B cell (primary cell): ENCODE measurements around the gene PNPLA6. TPM values are rescaled to one million over a fixed set of nuclear protein-coding genes. Genes with fewer than 3 reads are reported as not detected.

ENCODE experiments used
- ATAC-seq: fragments of 200-7000 bp; cut with Tn5 transposase; one replicate; pipeline ENCODE4 v1.10.0; 2021; ENCODE audit warnings: low read depth, mild to moderate bottlenecking, moderate number of reproducible peaks, moderate library complexity
- CTCF ChIA-PET: fragments of 350-600 bp; sonication (Branson Sonifier 250); formaldehyde crosslinking; loops from one replicate; lab custom pipeline; 2021; ENCODE audit warnings: antibody characterized with exemption, inconsistent platforms; lab: Charles Lee
- POLR2A ChIA-PET: fragments of 350-600 bp; sonication (Branson Sonifier 250); formaldehyde crosslinking; loops from one replicate; lab custom pipeline; 2021; ENCODE audit warnings: antibody characterized with exemption; lab: Charles Lee
- DNase-seq: peaks from one replicate; pipeline ENCODE4 v3.0.0; 2013
- H2AFZ ChIP-seq: 2 replicates; pipeline ENCODE4 v1.6.1; 2012; ENCODE audit warnings: mild to moderate bottlenecking, low read depth, low read length; ENCODE audit not compliant: insufficient read depth, poor library complexity, severe bottlenecking
- H3K27ac ChIP-seq, 2 donors: 1 replicate in 1 of 2; 2 replicates in 1 of 2; pipeline ENCODE4 v1.5.1; 2012 to 2013; ENCODE audit warnings: low read length in 2 of 2, mild to moderate bottlenecking in 2 of 2, moderate library complexity in 1 of 2
- H3K27me3 ChIP-seq, 4 experiments: fragments of 200-600 bp in 1 of 4; sonication (generic) in 1 of 4; replicated peaks in 1 of 4; 1 replicate in 2 of 4; 2 replicates in 2 of 4; pipeline versions ENCODE4 v1.6.1 to v1.7.0; 2013 to 2016; ENCODE audit warnings: low read length in 3 of 4, mild to moderate bottlenecking in 2 of 4, mixed read lengths in 1 of 4, moderate library complexity in 1 of 4; ENCODE audit not compliant: insufficient read depth in 4 of 4, control insufficient read depth in 3 of 4; ENCODE audit errors: control extremely low read depth in 1 of 4
- H3K36me3 ChIP-seq, 2 experiments: replicated peaks in 1 of 2; 1 replicate in 1 of 2; 2 replicates in 1 of 2; pipeline versions ENCODE4 v1.6.1 to v1.7.1; 2013; ENCODE audit warnings: low read length in 1 of 2; ENCODE audit not compliant: insufficient read depth in 2 of 2, control insufficient read depth in 1 of 2; ENCODE audit errors: control extremely low read depth in 1 of 2, extremely low read depth in 1 of 2
- H3K4me1 ChIP-seq, 2 donors: fragments of 200-600 bp in 1 of 2; sonication (generic) in 1 of 2; 1 replicate in 1 of 2; 2 replicates in 1 of 2; pipeline versions ENCODE4 v1.5.1 to v1.6.1; 2013 to 2017; ENCODE audit warnings: low read length in 2 of 2; ENCODE audit not compliant: control insufficient read depth in 2 of 2, insufficient read depth in 2 of 2
- H3K4me2 ChIP-seq: replicated peaks from 2 replicates; pipeline ENCODE3; 2012; ENCODE audit warnings: mild to moderate bottlenecking, low read depth, low read length; ENCODE audit not compliant: poor library complexity, severe bottlenecking
- H3K4me3 ChIP-seq, 5 experiments: fragments of 200-600 bp in 1 of 5; sonication (generic) in 1 of 5; 1 replicate in 3 of 5; 2 replicates in 2 of 5; pipeline versions ENCODE4 v1.5.1 to v1.7.0; 2011 to 2016; ENCODE audit warnings: low read length in 4 of 5, mild to moderate bottlenecking in 4 of 5, low read depth in 2 of 5, control low read depth in 1 of 5, moderate library complexity in 1 of 5; ENCODE audit not compliant: insufficient read depth in 1 of 5; ENCODE audit errors: control extremely low read depth in 1 of 5, extremely low read depth in 1 of 5
- H3K79me2 ChIP-seq: fragments of 200-600 bp; sonication (generic); one replicate; pipeline ENCODE4 v1.6.0; 2016; ENCODE audit warnings: low read length; ENCODE audit not compliant: control insufficient read depth, insufficient read depth
- H3K9ac ChIP-seq: fragments of 200-600 bp; sonication (generic); 2 replicates; pipeline ENCODE4 v1.6.1; 2017; ENCODE audit warnings: mild to moderate bottlenecking, low read length, moderate library complexity
- H3K9me3 ChIP-seq, 3 donors: one replicate each; pipeline versions ENCODE4 v1.6.1 to v1.7.1; 2013; ENCODE audit warnings: low read length in 2 of 3; ENCODE audit not compliant: control insufficient read depth in 2 of 3, insufficient read depth in 1 of 3; ENCODE audit errors: control extremely low read depth in 1 of 3
- H4K20me1 ChIP-seq: 2 replicates; pipeline ENCODE4 v1.6.0; 2012; ENCODE audit warnings: mild to moderate bottlenecking, low read length; ENCODE audit not compliant: insufficient read depth, control insufficient read depth, poor library complexity, severe bottlenecking
- H3K27ac Mint-ChIP-seq: one replicate; pipeline ENCODE4 v1.8.0; 2021; ENCODE audit warnings: mixed read lengths
- H3K27me3 Mint-ChIP-seq: one replicate; pipeline ENCODE4 v1.8.0; 2021; ENCODE audit warnings: mixed read lengths
- H3K4me1 Mint-ChIP-seq: one replicate; pipeline ENCODE4 v1.8.0; 2021; ENCODE audit warnings: mixed read lengths
- H3K4me3 Mint-ChIP-seq: one replicate; pipeline ENCODE4 v1.8.0; 2021; ENCODE audit warnings: mixed read lengths
- H3K9me3 Mint-ChIP-seq: one replicate; pipeline ENCODE4 v1.8.0; 2022; ENCODE audit warnings: mixed read lengths; ENCODE audit not compliant: insufficient read depth
- CTCF ChIP-seq: fragments of 200-600 bp; IDR thresholded peaks from one replicate; pipeline ENCODE4 v1.8.0; 2022; ENCODE audit warnings: antibody characterized with exemption, mild to moderate bottlenecking
- EZH2 ChIP-seq: IDR thresholded peaks from 2 replicates; pipeline ENCODE4 v1.6.1; 2012; ENCODE audit warnings: borderline replicate concordance, low read depth, mild to moderate bottlenecking, moderate library complexity, low read length; ENCODE audit not compliant: insufficient read depth, poor library complexity, severe bottlenecking
- WGBS: methylation state at CpG from one replicate; pipeline ENCODE4 v1.1.5; 2013; ENCODE audit warnings: missing lambda C conversion rate; ENCODE audit not compliant: insufficient coverage; 5-methylcytosine and 5-hydroxymethylcytosine counted together
- intact Hi-C: fragments of 100-400 bp; cut with micrococcal nuclease; formaldehyde crosslinking; loops from one replicate; pipeline ENCODE4 v1.10.0; 2022
- polyA plus RNA-seq: library from polyadenylated mRNA; depleted of rRNA; stranded (reverse); fragments of >200 nt; gene quantifications from 2 replicates; pipeline ENCODE4 v1.2.3, GENCODE V29; 2012
- total RNA-seq, 2 donors: library from RNA; stranded (reverse); fragments of 120-200 nt in 1 of 2; gene quantifications; 1 replicate in 1 of 2; 2 replicates in 1 of 2; pipeline versions ENCODE4 v1.2.3 to v1.2.4, GENCODE V29; 2013 to 2022

Gene PNPLA6
- total and polyA plus RNA-seq, 2 donors (not counting 1 experiment from before 2014, with no cell fraction given) = 102 to 149 TPM

GRCh38 chr19:7590256-7590655, 54.7 kb downstream of the PNPLA6 start:
- 64% methylated on average over 8 of the region's 8 CpGs for whole genome bisulfite sequencing
- POLR2A ChIA-PET = no interaction called here
- no peak overlapping the region for H3K4me3 Mint-ChIP-seq

More at GRCh38 chr19:7590256-7590655, 54.7 kb downstream of the PNPLA6 start:
- H2AFZ ChIP-seq = no peak overlapping the region
- H3K9ac ChIP-seq = no peak overlapping the region
- TF ChIP-seq EZH2 (no peak), CTCF (no peak)
- CTCF ChIA-PET = no interaction called here
- Mint-ChIP-seq H3K9me3 (no peaks in the 10 kb centered on the region), H3K27ac (no peak overlapping the region), H3K27me3 (peaks cover 22% of the 10 kb centered on the region), H3K4me1 (peaks cover 2% of the 10 kb centered on the region)
- H3K79me2 ChIP-seq = no peaks in the 10 kb centered on the region
- no peak overlapping the region for H3K27ac ChIP-seq
- H4K20me1 ChIP-seq = no peaks in the 10 kb centered on the region
- DNase-seq (no peak), ATAC-seq (no peak)
- intact Hi-C loops = no loop called here
- H3K4me1 ChIP-seq = peaks cover 2% of the 10 kb centered on the region in 2 donors
- peaks cover 0 to 23% (median 4%) of the 10 kb centered on the region in 4 experiments for H3K27me3 ChIP-seq
- H3K36me3 ChIP-seq = no peaks in the 10 kb centered on the region
- H3K9me3 ChIP-seq = no peaks in the 10 kb centered on the region
- H3K4me2 ChIP-seq = no peak overlapping the region
- H3K4me3 ChIP-seq = no peak overlapping the region
